Testis (tissue), 5 donors: ENCODE measurements around the gene STK24. TPM values are rescaled to one million over a fixed set of nuclear protein-coding genes. Genes with fewer than 3 reads are reported as not detected.
"Not testable (repeated sequence)": the region's sequence is repeated elsewhere in the genome, so short reads cannot be mapped to it uniquely, and the experiment has no call there.

Experiments used
- DNase-seq: peaks from one replicate; pipeline ENCODE4 v3.0.0-alpha.2; 2019
- H3K27ac ChIP-seq, 2 donors: fragments of 200-600 bp; sonication (generic); one replicate each; pipeline ENCODE4 v1.5.1; 2019
- H3K27me3 ChIP-seq: fragments of 200-600 bp; sonication (generic); one replicate; pipeline ENCODE4 v1.5.1; 2019
- H3K36me3 ChIP-seq: fragments of 200-600 bp; sonication (generic); one replicate; pipeline ENCODE4 v1.5.1; 2017; ENCODE audit warnings: low read depth; ENCODE audit errors: missing control alignments
- H3K4me1 ChIP-seq: fragments of 200-600 bp; sonication (generic); one replicate; pipeline ENCODE4 v1.5.1; 2019
- H3K4me3 ChIP-seq, 2 donors: fragments of 200-600 bp; sonication (generic); one replicate each; pipeline ENCODE4 v1.5.1; 2017 to 2019
- H3K9me3 ChIP-seq: fragments of 200-600 bp; sonication (generic); one replicate; pipeline ENCODE4 v1.5.1; 2017
- POLR2A ChIP-seq: fragments of 450-650 bp; IDR thresholded peaks from one replicate; pipeline ENCODE4 v1.6.1; 2017; ENCODE audit warnings: antibody characterized with exemption, mild to moderate bottlenecking, moderate library complexity
- WGBS, 2 donors: methylation state at CpG; one replicate each; pipeline ENCODE4 v1.1.5; 2018; 5-methylcytosine and 5-hydroxymethylcytosine counted together
- intact Hi-C: fragments of 100-400 bp; cut with DNase I; formaldehyde crosslinking; loops from one replicate; pipeline ENCODE4 v1.15.1; 2023; ENCODE audit warnings: low total_unique reads
- long read RNA-seq, 2 donors: transcript quantifications; one replicate each; lab custom pipeline, GENCODE V29; 2026
- polyA plus RNA-seq: library from polyadenylated mRNA; stranded (reverse); fragments of 350-450 nt; fragmentation: Illumina TruSeq; extraction: RNeasy Lipid Tissue Mini Kit (QIAGEN cat#74804); gene quantifications from one replicate; pipeline ENCODE4 v1.2.3, GENCODE V29; 2014; ENCODE audit warnings: low read depth, low replicate concordance; ENCODE audit not compliant: insufficient read depth
- total RNA-seq, 2 donors: library from RNA; depleted of rRNA; stranded (reverse); fragments of >200 nt; gene quantifications; one replicate each; pipeline ENCODE4 v1.2.3, GENCODE V29; 2016
- TF ChIP-seq, protein P1 (sequence below), 3 experiments: fragments of 450-650 bp in 2 of 3; fragments of 200-600 bp in 1 of 3; sonication (generic) in 1 of 3; IDR thresholded peaks; one replicate each; pipeline ENCODE4 v1.5.1; 2016 to 2019; ENCODE audit warnings: antibody characterized with exemption in 3 of 3, mild to moderate bottlenecking in 2 of 3, moderate library complexity in 1 of 3

The STK24 gene
- total RNA-seq: 100 to 1,000 TPM; 151 to 172 TPM
- polyA plus RNA-seq: 97.4 TPM
- long read RNA-seq, donor 1, full-length matches to known transcripts: 27 of 27 reads
- long read RNA-seq, donor 1, partial matches to known transcripts: 0 of 27 reads
- long read RNA-seq, donor 1, other reads (novel, unspliced or antisense): 0 of 27 reads
- long read RNA-seq, donor 2, full-length matches to known transcripts: 18 of 43 reads
- long read RNA-seq, donor 2, partial matches to known transcripts: 25 of 43 reads
- long read RNA-seq, donor 2, other reads (novel, unspliced or antisense): 0 of 43 reads

GRCh38 chr13:98576963-98577835 is at the start of gene STK24:
TSS of gene STK24 (minus strand) at chr13:98577107. CDS start at chr13:98576786, 321 bp downstream.
- H3K36me3 ChIP-seq: no peaks in the 10 kb centered on the region
- DNase-seq: peak; percentile 58
- intact Hi-C loops: loop anchor here (10.0 kb wide), 1 partner anchor 102 kb away; no protein-coding TSS in a partner anchor
- H3K27ac ChIP-seq: peak within 1 kb of the TSS; percentile 96 to 98
- WGBS, 2 donors: 0% methylated on average over 6 to 48 of the region's 103 CpGs
- H3K4me1 ChIP-seq: peaks cover 27% of the 10 kb centered on the region
- TF ChIP-seq, protein P1, sequence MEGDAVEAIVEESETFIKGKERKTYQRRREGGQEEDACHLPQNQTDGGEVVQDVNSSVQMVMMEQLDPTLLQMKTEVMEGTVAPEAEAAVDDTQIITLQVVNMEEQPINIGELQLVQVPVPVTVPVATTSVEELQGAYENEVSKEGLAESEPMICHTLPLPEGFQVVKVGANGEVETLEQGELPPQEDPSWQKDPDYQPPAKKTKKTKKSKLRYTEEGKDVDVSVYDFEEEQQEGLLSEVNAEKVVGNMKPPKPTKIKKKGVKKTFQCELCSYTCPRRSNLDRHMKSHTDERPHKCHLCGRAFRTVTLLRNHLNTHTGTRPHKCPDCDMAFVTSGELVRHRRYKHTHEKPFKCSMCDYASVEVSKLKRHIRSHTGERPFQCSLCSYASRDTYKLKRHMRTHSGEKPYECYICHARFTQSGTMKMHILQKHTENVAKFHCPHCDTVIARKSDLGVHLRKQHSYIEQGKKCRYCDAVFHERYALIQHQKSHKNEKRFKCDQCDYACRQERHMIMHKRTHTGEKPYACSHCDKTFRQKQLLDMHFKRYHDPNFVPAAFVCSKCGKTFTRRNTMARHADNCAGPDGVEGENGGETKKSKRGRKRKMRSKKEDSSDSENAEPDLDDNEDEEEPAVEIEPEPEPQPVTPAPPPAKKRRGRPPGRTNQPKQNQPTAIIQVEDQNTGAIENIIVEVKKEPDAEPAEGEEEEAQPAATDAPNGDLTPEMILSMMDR (IDR thresholded peaks at IDR 0.05): no peak
- TF ChIP-seq POLR2A: no peak
- peak within 1 kb of the TSS; percentile 91 to 94 for H3K4me3 ChIP-seq
- no peaks in the 10 kb centered on the region for H3K27me3 ChIP-seq
- H3K9me3 ChIP-seq: no peaks in the 10 kb centered on the region

DNA sequence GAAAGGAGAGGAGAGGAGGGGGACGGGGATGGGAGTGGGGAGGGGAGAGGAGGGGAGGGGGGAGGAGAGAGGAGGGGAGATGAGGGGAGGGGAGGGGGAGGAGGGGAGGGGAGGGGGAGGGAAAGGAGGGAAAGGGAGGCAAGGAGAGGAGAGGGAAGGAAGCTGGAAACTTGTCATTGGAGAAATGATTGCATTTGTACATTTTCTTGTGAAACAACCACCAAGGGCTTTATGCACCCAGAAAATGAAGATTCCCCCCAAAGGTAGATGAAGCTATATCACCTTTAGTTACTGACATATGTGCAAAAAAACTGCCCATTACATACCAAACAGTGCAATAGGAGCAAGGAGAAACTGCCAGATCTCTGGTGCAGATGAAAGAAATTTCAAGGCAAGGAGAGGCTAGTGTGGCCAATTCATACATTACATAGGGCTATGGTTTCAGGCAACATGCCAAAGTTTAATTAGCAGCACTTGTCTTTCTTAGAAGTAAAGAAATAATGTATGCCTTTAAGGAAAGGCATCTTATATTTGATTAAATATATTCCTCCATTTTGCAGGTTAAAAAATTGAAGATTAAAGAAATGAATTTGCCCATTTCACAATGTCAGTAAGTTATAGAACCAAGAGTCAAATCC is 49.5 kb upstream of the STK24 start:
- no peak overlapping the region for H3K27ac ChIP-seq
- WGBS, 2 donors: no CpG with 5 or more reads among the region's 1 CpG

DNA sequence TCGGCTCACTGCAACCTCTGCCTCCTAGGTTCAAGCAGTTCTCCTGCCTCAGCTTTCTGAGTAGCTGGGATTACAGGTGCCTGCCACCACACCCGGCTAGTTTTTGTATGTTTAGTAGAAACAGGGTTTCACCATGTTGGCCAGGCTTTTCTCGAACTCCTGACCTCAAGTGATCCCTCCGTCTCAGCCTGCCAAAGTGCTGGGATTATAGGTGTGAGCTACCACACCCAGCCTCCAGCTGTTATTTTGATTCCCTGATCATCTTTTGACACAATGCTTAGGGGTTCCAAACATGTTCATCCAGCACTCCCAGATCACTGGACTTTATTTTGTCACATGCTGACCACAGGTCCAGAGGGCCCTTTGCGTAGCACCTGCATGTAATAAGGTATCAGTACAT is 47.7 kb upstream of the STK24 start:
- H3K27me3 ChIP-seq: not testable (repeated sequence)
- 86 to 92% methylated on average over 5 of the region's 5 CpGs for WGBS, 2 donors

More for the DNA sequence above, 49.5 kb upstream of the STK24 start:
- no peaks in the 10 kb centered on the region for H3K9me3 ChIP-seq
- no peaks in the 10 kb centered on the region for H3K4me1 ChIP-seq
- no peak for TF ChIP-seq POLR2A
- TF ChIP-seq, protein P1 (IDR thresholded peaks at IDR 0.05): no peak
- H3K27me3 ChIP-seq: no peaks in the 10 kb centered on the region
- DNase-seq: no peak
- H3K36me3 ChIP-seq: no peaks in the 10 kb centered on the region
- intact Hi-C loops: no loop called here
- no peak overlapping the region for H3K4me3 ChIP-seq

GRCh38 chr13:98622931-98623331 is 46.0 kb upstream of the STK24 start:
- TF ChIP-seq, protein P1 (IDR thresholded peaks at IDR 0.05): no peak
- no peak for TF ChIP-seq POLR2A
- DNase-seq: no peak
- Histone ChIP-seq H3K4me3 (no peak overlapping the region), H3K27ac (no peak overlapping the region), H3K36me3 (no peaks in the 10 kb centered on the region), H3K27me3 (no peaks in the 10 kb centered on the region), H3K9me3 (no peaks in the 10 kb centered on the region), H3K4me1 (no peaks in the 10 kb centered on the region)
- WGBS, 2 donors: 66 to 80% methylated on average over 6 of the region's 6 CpGs
- intact Hi-C loops: no loop called here

More for the DNA sequence above, 47.7 kb upstream of the STK24 start:
- DNase-seq, H3K36me3 ChIP-seq, H3K27ac ChIP-seq, H3K4me3 ChIP-seq, intact Hi-C loops, H3K9me3 ChIP-seq, H3K4me1 ChIP-seq: not testable (repeated sequence)

DNA sequence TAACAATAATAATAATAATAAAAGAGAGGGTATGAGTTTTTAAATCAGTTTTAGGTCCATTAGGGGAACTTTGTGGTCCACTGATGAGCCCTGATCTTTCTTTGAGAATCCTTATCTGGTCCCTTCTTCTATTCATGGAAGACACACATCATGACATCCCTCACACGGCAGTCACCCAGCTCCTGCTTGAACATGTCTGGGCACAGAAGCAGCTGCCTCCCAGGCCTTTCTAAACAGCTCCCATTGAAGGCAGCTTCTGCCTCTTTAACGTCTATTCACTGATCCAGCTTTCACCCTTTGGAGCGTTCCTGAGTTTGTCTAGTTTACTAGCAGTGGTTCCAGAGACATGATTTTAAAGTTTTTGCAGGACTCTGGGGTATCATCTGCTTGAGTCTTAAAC is 42.6 kb upstream of the STK24 start:
- intact Hi-C loops: no loop called here

GRCh38 chr13:98615595-98615994 is 38.7 kb upstream of the STK24 start:
- H3K27me3 ChIP-seq, H3K36me3 ChIP-seq, H3K9me3 ChIP-seq, H3K4me3 ChIP-seq, H3K4me1 ChIP-seq, DNase-seq, intact Hi-C loops, H3K27ac ChIP-seq: not testable (repeated sequence)
- WGBS, 2 donors: 86 to 88% methylated on average over 2 of the region's 2 CpGs

More for the DNA sequence above, 42.6 kb upstream of the STK24 start:
- no peak for TF ChIP-seq POLR2A
- TF ChIP-seq, protein P1 (IDR thresholded peaks at IDR 0.05): no peak
- Histone ChIP-seq H3K4me3 (no peak overlapping the region), H3K36me3 (no peaks in the 10 kb centered on the region), H3K4me1 (no peaks in the 10 kb centered on the region), H3K27me3 (no peaks in the 10 kb centered on the region), H3K27ac (no peak overlapping the region), H3K9me3 (no peaks in the 10 kb centered on the region)
- DNase-seq: no peak
- WGBS, 2 donors: 92 to 97% methylated on average over 3 of the region's 3 CpGs
